COR-L47 (cell line): ENCODE results near the gene GET4.
A peak's percentile ranks its signal among the peaks of the same experiment; 100 is the strongest.

Experiments used
- DNase-seq: peaks from one replicate; lab custom pipeline; 2025; lab: John Stamatoyannopoulos, UW

GET4 gene

GRCh38 chr7:900331-901040 lies 24.1 kb downstream of the GET4 start:
- no peak for DNase-seq

GRCh38 chr7:901041-901387 lies 24.7 kb downstream of the GET4 start:
- no peak for DNase-seq

- peak; percentile 33 for DNase-seq
Measured at GRCh38 chr7:901388-902154, 25.2 kb downstream of the GET4 start.

- DNase-seq: no peak
Measured at GRCh38 chr7:902996-903395, 26.6 kb downstream of the GET4 start.

- no peak for DNase-seq
Measured at GRCh38 chr7:903921-904755, 27.8 kb downstream of the GET4 start.

GRCh38 chr7:904847-905246 lies 28.5 kb downstream of the GET4 start:
- no peak for DNase-seq

- DNase-seq: no peak
Measured at GRCh38 chr7:906776-907157, 30.4 kb downstream of the GET4 start.

- DNase-seq: no peak
Measured at GRCh38 chr7:907158-907980, 31.0 kb downstream of the GET4 start.

- no peak for DNase-seq
Measured at GRCh38 chr7:908159-908581, 31.8 kb downstream of the GET4 start.

- peak; percentile 38 for DNase-seq
Measured at GRCh38 chr7:908591-909357, 32.4 kb downstream of the GET4 start.

- DNase-seq: no peak
Measured at GRCh38 chr7:909358-910329, 33.3 kb downstream of the GET4 start.

- no peak for DNase-seq
Measured at GRCh38 chr7:910441-910861, 34.1 kb downstream of the GET4 start.

- DNase-seq: no peak
Measured at GRCh38 chr7:910931-911431, 34.6 kb downstream of the GET4 start.

- no peak for DNase-seq
Measured at GRCh38 chr7:911791-912480, 35.6 kb downstream of the GET4 start.

- no peak for DNase-seq
Measured at GRCh38 chr7:913736-914520, 37.6 kb downstream of the GET4 start.

GRCh38 chr7:914521-915194 lies 38.3 kb downstream of the GET4 start:
- DNase-seq: no peak
